OCI-LY1 (cell line): ENCODE measurements around the gene CCDC141.

ENCODE experiments used
- CTCF ChIP-seq: fragments of 200-600 bp; sonication (generic), shearing (Covaris generic); IDR thresholded peaks from 2 replicates; pipeline ENCODE4 v1.5.1; 2017; ENCODE audit warnings: mild to moderate bottlenecking, antibody characterized with exemption, low read length, moderate library complexity, mixed read lengths
- EZH2 ChIP-seq: fragments of 200-600 bp; sonication (generic), shearing (Covaris generic); IDR thresholded peaks from 2 replicates; pipeline ENCODE4 v1.8.0; 2017; ENCODE audit warnings: borderline replicate concordance, mixed run types, mild to moderate bottlenecking, antibody characterized with exemption, low read length, moderate library complexity, mixed read lengths

- TF ChIP-seq EZH2, result no peak
- no peak for TF ChIP-seq CTCF
Measured at GRCh38 chr2:178962152-178962551, 87.8 kb downstream of the CCDC141 start.
